ENCODE measurements around the gene OR2G2. TPM values are rescaled to one million over a fixed set of nuclear protein-coding genes. Genes with fewer than 3 reads are reported as not detected.

OR2G2 gene
- total and polyA plus RNA-seq, 2 of the 8 experiments (the other 6 are each of a cell fraction or from before 2014, with no cell fraction given) = not detected

- TF ChIP-seq ATF2 (IDR thresholded peaks at IDR 0.05; ENCODE audit: low read length) (no peak), JUND (IDR thresholded peaks at IDR 0.05; ENCODE audit: low read length) (no peak), SAP30 (IDR thresholded peaks at IDR 0.05; ENCODE audit: insufficient read depth, insufficient replicate concordance, low read length) (no peak)
Measured at GRCh38 chr1:247542811-247543210, 45.3 kb upstream of the OR2G2 start (continued).
